IPS-20b (cell line): ENCODE results near the gene EDEM1.
"Not testable (repeated sequence)": the region's sequence is repeated elsewhere in the genome, so short reads cannot be mapped to it uniquely, and the experiment has no call there.

Source experiments
- H3K27ac ChIP-seq: one replicate; pipeline ENCODE4 v1.5.1; 2013; ENCODE audit warnings: low read length
- H3K27me3 ChIP-seq: 2 replicates; pipeline ENCODE4 v1.6.1; 2013; ENCODE audit warnings: mild to moderate bottlenecking, low read length, inconsistent platforms; ENCODE audit not compliant: insufficient read depth
- H3K36me3 ChIP-seq: 2 replicates; pipeline ENCODE4 v1.6.1; 2013; ENCODE audit warnings: low read depth, mild to moderate bottlenecking, inconsistent platforms, low read length, moderate library complexity; ENCODE audit not compliant: insufficient read depth
- H3K4me1 ChIP-seq: 2 replicates; pipeline ENCODE4 v1.6.1; 2013; ENCODE audit warnings: mild to moderate bottlenecking, control low read depth, inconsistent platforms, low read length, moderate library complexity; ENCODE audit not compliant: insufficient read depth
- H3K4me3 ChIP-seq: 2 replicates; pipeline ENCODE4 v1.5.1; 2013; ENCODE audit warnings: mild to moderate bottlenecking, low read length, inconsistent platforms
- H3K9ac ChIP-seq: 2 replicates; pipeline ENCODE4 v1.6.1; 2013; ENCODE audit warnings: low read depth, mild to moderate bottlenecking, inconsistent platforms, low read length, moderate library complexity
- H3K9me3 ChIP-seq: 2 replicates; pipeline ENCODE4 v1.6.1; 2013; ENCODE audit warnings: mild to moderate bottlenecking, low read depth, low read length, inconsistent platforms; ENCODE audit not compliant: insufficient read depth

The EDEM1 gene

GRCh38 chr3:5240740-5241139 is 53.2 kb downstream of the EDEM1 start:
- Histone ChIP-seq H3K36me3 (no peaks in the 10 kb centered on the region), H3K9ac (no peak overlapping the region), H3K9me3 (peaks cover 7% of the 10 kb centered on the region), H3K4me1 (no peaks in the 10 kb centered on the region), H3K4me3 (no peak overlapping the region), H3K27ac (no peak overlapping the region), H3K27me3 (no peaks in the 10 kb centered on the region)

DNA sequence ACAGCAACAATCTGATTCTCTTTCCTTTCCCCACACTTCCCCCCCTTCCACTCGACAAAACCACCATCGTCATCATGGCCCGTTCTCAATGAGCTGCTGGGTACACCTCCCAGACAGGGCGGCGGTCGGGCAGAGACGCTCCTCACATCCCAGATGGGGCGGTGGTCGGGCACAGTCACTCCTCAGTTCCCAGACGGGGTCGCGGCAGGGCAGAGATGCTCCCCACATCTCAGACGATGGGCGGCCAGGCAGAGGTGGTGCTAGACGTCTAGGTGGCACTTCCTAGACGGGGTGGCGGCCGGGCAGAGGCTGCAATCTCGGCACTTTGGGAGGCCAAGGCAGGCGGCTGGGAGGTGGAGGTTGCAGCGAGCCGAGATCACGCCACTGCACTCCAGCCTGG is 55.3 kb downstream of the EDEM1 start:
- not testable (repeated sequence) for H3K4me3 ChIP-seq, H3K27ac ChIP-seq, H3K27me3 ChIP-seq, H3K9me3 ChIP-seq, H3K4me1 ChIP-seq, H3K36me3 ChIP-seq, H3K9ac ChIP-seq

DNA sequence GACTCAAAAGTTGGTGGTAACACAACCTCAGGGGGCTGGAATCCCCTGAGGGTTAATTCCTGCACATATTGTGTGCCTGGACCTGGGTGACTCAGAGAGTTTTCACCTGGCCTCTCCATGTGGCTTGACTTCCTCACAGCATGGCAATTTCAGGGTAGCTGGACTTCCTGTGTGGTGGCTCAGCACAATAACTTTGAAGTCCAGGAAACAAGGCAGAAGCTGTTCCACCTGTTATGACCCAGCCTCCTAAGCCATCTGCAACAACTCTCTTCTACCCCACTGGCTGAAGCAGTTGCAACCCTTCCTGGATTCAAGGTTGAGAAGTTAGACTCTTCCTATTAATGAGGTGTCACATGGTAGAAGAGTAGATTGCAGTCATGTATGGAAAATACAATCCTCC is 58.4 kb downstream of the EDEM1 start:
- H3K9ac ChIP-seq = no peak overlapping the region
- no peaks in the 10 kb centered on the region for H3K27me3 ChIP-seq
- H3K36me3 ChIP-seq = no peaks in the 10 kb centered on the region
- H3K27ac ChIP-seq = no peak overlapping the region
- no peaks in the 10 kb centered on the region for H3K4me1 ChIP-seq
- no peak overlapping the region for H3K4me3 ChIP-seq
- H3K9me3 ChIP-seq = peaks cover 7% of the 10 kb centered on the region

DNA sequence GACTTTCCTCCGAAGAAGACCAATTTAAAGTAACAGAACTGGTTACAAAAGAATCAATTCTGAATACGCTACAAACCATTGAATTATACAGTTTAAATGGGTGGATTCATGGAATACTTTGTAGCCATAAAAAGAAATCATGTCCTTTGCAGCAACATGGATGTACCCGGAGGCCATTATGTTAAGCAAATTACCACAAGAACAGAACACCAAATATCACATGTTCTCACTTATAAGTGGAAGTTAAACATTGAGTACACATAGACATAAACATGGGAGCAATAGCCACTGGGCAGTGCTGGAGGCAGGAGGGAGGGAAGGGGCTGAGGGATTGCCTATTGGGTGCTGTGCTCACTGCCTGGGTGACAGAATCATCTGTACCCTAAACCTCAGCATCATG is 61.3 kb downstream of the EDEM1 start:
- H3K36me3 ChIP-seq = no peaks in the 10 kb centered on the region
- no peaks in the 10 kb centered on the region for H3K27me3 ChIP-seq
- no peak overlapping the region for H3K4me3 ChIP-seq
- H3K4me1 ChIP-seq = no peaks in the 10 kb centered on the region
- peaks cover under 1% of the 10 kb centered on the region for H3K9me3 ChIP-seq
- H3K27ac ChIP-seq = no peak overlapping the region
- H3K9ac ChIP-seq = no peak overlapping the region

DNA sequence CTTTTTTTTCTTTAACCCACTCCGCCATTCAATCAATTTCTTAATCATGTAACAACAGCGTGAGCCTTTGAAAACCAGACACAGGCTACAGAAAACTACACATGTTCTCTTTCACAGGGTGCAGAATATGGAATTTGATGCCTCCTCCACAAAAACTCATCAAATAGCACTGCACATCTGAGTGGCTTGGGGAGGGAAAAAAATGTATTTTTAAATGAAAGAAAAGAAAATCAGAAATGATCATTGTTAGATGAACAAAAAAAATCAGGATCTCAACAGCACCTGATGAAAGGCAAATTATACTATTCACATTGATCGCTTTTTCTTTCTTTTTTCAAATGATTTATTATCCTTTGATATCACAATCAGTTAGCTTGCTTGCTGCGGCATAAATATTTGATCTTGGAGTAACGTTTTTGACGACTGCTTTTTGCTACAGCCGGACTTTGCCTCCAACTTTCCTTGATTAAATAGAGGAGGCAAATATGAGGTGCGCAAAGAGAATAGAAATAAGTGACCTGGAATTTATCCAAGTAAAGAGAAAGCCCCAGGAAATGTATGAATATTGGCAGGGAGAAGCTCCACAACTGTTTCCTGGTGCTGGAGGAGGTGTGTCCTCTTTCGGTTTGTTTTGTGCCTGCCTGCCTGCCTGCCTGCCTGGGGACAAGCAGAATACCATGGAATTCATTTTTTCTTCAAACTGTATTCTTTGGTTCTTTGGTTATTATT is 63.1 kb downstream of the EDEM1 start:
- Histone ChIP-seq H3K27ac (no peak overlapping the region), H3K9ac (no peak overlapping the region), H3K9me3 (no peaks in the 10 kb centered on the region), H3K4me3 (no peak overlapping the region), H3K4me1 (no peaks in the 10 kb centered on the region), H3K27me3 (no peaks in the 10 kb centered on the region), H3K36me3 (no peaks in the 10 kb centered on the region)

DNA sequence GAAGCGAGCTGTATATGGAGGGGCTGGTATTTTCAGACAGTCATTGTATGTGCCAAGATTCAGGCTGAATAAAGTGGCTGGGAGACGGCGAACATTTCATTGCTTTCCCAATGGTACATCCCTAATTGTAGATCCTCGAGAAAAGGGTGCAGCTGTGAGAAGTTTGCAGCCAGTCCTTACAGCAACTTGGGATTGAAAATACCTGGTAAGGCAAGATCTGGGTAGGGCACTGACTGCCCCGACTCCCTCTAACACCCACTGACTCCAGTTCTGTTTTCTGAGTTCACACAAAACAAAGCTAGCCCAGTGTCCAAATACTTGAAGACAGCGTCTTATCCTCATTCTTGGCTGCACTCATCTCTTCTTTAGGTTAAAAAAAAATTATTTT is 63.7 kb downstream of the EDEM1 start:
- Histone ChIP-seq H3K4me3 (no peak overlapping the region), H3K4me1 (no peaks in the 10 kb centered on the region), H3K27me3 (no peaks in the 10 kb centered on the region), H3K27ac (no peak overlapping the region), H3K9me3 (no peaks in the 10 kb centered on the region), H3K36me3 (no peaks in the 10 kb centered on the region), H3K9ac (no peak overlapping the region)

- Histone ChIP-seq H3K9me3 (no peaks in the 10 kb centered on the region), H3K9ac (no peak overlapping the region), H3K4me3 (no peak overlapping the region), H3K4me1 (no peaks in the 10 kb centered on the region), H3K36me3 (no peaks in the 10 kb centered on the region), H3K27me3 (no peaks in the 10 kb centered on the region), H3K27ac (no peak overlapping the region)
Observed at GRCh38 chr3:5252131-5252530, 64.6 kb downstream of the EDEM1 start.

GRCh38 chr3:5254281-5255048 is 67.0 kb downstream of the EDEM1 start:
- no peak overlapping the region for H3K9ac ChIP-seq
- H3K36me3 ChIP-seq = no peaks in the 10 kb centered on the region
- no peaks in the 10 kb centered on the region for H3K4me1 ChIP-seq
- H3K9me3 ChIP-seq = no peaks in the 10 kb centered on the region
- H3K27me3 ChIP-seq = no peaks in the 10 kb centered on the region
- no peak overlapping the region for H3K27ac ChIP-seq
- H3K4me3 ChIP-seq = no peak overlapping the region

DNA sequence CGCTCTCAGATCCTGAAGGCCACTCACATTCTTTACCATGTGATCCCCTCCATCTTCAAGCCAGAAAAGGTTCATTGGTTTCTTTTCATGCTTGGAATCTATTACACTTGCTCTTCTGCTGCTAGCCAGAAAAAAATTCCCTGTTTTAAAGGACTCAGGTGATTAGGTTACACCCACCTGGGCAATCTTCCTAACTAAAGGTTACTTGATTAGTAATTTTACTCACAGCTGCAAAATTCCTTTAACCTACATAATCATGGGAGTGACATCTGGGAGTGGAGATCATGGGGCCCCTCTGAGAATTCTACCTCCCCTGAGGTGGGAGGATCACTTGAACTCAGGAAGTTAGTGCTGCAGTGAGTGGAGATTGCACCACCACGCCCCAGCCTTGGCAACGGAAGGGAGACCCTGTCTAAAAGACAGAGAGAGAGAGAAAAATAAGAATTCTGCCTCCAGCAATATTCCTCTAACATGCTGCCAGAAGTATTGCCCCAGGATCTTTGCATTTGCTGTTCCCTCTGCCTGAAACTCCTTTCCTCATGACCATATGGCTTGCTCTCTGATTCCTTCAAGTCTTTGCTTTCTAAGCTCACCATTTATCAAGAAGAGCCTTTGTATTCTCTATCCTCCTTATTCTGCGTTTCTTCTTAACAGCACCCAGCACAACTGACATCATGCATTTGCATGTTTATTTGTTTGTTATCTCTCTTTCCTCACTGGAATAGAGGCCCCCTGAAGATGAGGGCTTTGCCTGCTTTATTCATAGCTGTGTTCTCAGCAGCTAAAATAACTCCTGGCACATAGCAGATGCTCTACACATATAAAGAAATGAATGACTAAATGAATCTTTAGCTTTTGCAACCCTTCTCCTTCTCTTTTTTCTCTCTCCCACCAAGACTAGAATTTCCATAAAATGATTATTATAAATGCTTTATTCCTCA is 68.2 kb downstream of the EDEM1 start:
- Histone ChIP-seq H3K27me3 (no peaks in the 10 kb centered on the region), H3K36me3 (no peaks in the 10 kb centered on the region), H3K27ac (no peak overlapping the region), H3K9ac (no peak overlapping the region), H3K9me3 (no peaks in the 10 kb centered on the region), H3K4me3 (no peak overlapping the region), H3K4me1 (no peaks in the 10 kb centered on the region)

- Histone ChIP-seq H3K27me3 (no peaks in the 10 kb centered on the region), H3K27ac (no peak overlapping the region), H3K4me3 (no peak overlapping the region), H3K4me1 (no peaks in the 10 kb centered on the region), H3K36me3 (no peaks in the 10 kb centered on the region), H3K9ac (no peak overlapping the region), H3K9me3 (no peaks in the 10 kb centered on the region)
Observed at GRCh38 chr3:5258526-5258925, 71.0 kb downstream of the EDEM1 start.

GRCh38 chr3:5260992-5261501 is 73.5 kb downstream of the EDEM1 start:
- no peaks in the 10 kb centered on the region for H3K27me3 ChIP-seq
- H3K36me3 ChIP-seq = no peaks in the 10 kb centered on the region
- H3K4me1 ChIP-seq = no peaks in the 10 kb centered on the region
- H3K4me3 ChIP-seq = no peak overlapping the region
- no peak overlapping the region for H3K27ac ChIP-seq
- H3K9me3 ChIP-seq = no peaks in the 10 kb centered on the region
- H3K9ac ChIP-seq = no peak overlapping the region
